Stomach (tissue), 9 donors: ENCODE measurements around the gene FHOD1. TPM values are rescaled to one million over a fixed set of nuclear protein-coding genes. Genes with fewer than 3 reads are reported as not detected.

Source experiments
- DNase-seq, 2 donors: peaks; one replicate each; pipeline versions ENCODE4 v3.0.0 to v3.0.0-alpha.2; 2013 to 2019
- H3K27ac ChIP-seq, 5 donors: fragments of 200-600 bp in 4 of 5; sonication (generic) in 4 of 5; one replicate each; pipeline ENCODE4 v1.5.1; 2013 to 2019; ENCODE audit warnings: mild to moderate bottlenecking in 1 of 5, moderate library complexity in 1 of 5
- H3K27me3 ChIP-seq, 3 donors: fragments of 200-600 bp; sonication (generic); one replicate each; pipeline ENCODE4 v1.5.1; 2017 to 2019; ENCODE audit warnings: mixed run types in 1 of 3
- H3K36me3 ChIP-seq, 4 donors: fragments of 200-600 bp; sonication (generic); 1 replicate in 3 of 4; 2 replicates in 1 of 4; pipeline ENCODE4 v1.5.1; 2016 to 2019
- H3K4me1 ChIP-seq, 4 donors: fragments of 200-600 bp; sonication (generic); one replicate each; pipeline ENCODE4 v1.5.1; 2016 to 2019
- H3K4me3 ChIP-seq, 4 donors: fragments of 200-600 bp; sonication (generic) in 3 of 4; one replicate each; pipeline ENCODE4 v1.5.1; 2016 to 2019; ENCODE audit warnings: mild to moderate bottlenecking in 1 of 4
- H3K9me3 ChIP-seq, 4 donors: fragments of 200-600 bp; sonication (generic); one replicate each; pipeline ENCODE4 v1.5.1; 2016 to 2019
- EP300 ChIP-seq: sonication (generic); formaldehyde crosslinking; IDR thresholded peaks from one replicate; pipeline ENCODE4 v1.6.1; 2017; ENCODE audit warnings: antibody characterized with exemption
- POLR2A ChIP-seq, 4 donors: fragments of 450-650 bp; IDR thresholded peaks; one replicate each; pipeline ENCODE4 v1.6.1; 2016; ENCODE audit warnings: antibody characterized with exemption in 4 of 4, control low read depth in 2 of 4, mild to moderate bottlenecking in 1 of 4, moderate library complexity in 1 of 4
- POLR2AphosphoS5 ChIP-seq, 3 donors: sonication (generic); formaldehyde crosslinking; IDR thresholded peaks; one replicate each; pipeline ENCODE4 v1.6.1; 2016; ENCODE audit warnings: antibody characterized with exemption in 3 of 3
- WGBS, 5 donors: extraction: QIAGEN DNeasy Blood & Tissue Kit in 3 of 5; methylation state at CpG; one replicate each; pipeline versions ENCODE4 v1.1.5 to v1.1.7; 2013 to 2018; 5-methylcytosine and 5-hydroxymethylcytosine counted together
- intact Hi-C: fragments of 100-400 bp; cut with DNase I; formaldehyde crosslinking; loops from one replicate; pipeline ENCODE4 v1.15.1; 2023; ENCODE audit warnings: low total_unique reads
- polyA plus RNA-seq, 3 donors: library from polyadenylated mRNA; stranded (reverse); fragments of 200-250 nt; gene quantifications; one replicate each; pipeline ENCODE4 v1.2.3, GENCODE V29; 2013
- total RNA-seq, 5 donors: library from RNA; depleted of rRNA; stranded (reverse); fragments of >200 nt; gene quantifications; one replicate each; pipeline versions ENCODE4 v1.1.0 to v1.2.3, GENCODE V29; 2014 to 2016
- TF ChIP-seq, protein P1 (sequence below), 7 experiments: fragments of 450-650 bp in 4 of 7; fragments of 200-600 bp in 3 of 7; sonication (generic) in 3 of 7; IDR thresholded peaks; one replicate each; pipeline ENCODE4 v1.5.1; 2016 to 2019; ENCODE audit warnings: antibody characterized with exemption in 7 of 7, control low read depth in 2 of 7, mild to moderate bottlenecking in 1 of 7
- donor health status: healthy with polysubstance abuse.
- donor health status: Bipolar disorder and iron deficiency.
- donor health status: healthy.

Gene FHOD1
- total and polyA plus RNA-seq, 8 donors = 6.1 to 101 (median 17.5) TPM

DNA sequence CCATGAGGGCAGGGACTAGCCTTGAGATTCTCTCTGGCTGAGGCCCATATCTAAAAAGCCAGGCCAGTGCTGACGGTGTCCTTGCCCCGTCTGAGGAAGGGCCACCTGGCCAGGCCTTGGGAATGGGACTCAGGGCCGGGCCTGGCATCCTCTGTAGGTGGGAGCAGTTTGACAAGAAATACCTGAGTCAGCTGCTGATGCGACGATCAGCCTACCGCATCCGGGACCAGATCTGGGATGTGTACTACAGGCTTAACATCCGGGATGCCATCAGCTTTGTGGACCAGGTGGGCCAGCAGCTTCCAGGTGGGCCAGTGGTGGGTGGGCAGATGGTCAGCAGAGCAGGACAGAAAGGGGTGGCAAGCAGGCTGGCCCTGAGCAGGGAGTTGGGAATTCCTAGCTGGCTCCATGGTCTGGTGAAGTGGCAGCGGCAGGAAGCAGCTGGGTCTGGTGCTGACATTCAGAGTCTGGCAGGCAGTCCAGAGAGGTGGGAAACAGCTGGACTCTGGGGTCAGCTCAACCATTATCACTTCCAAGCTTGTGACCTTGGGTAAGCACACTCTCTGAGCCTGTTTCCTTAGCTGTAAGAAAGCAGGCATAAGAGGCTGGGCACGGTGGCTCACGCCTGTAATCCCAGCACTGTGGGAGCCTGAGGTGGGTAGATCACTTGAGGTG is 11.0 kb upstream of the FHOD1 start:
- H3K9me3 ChIP-seq = no peaks in the 10 kb centered on the region
- 82 to 90% (median 86%) methylated on average over 11 of the region's 11 CpGs for WGBS, 5 donors
- H3K27me3 ChIP-seq = peaks cover 0 to 3% (median 0%) of the 10 kb centered on the region in 3 donors
- no peaks in the 10 kb centered on the region for H3K4me1 ChIP-seq
- no peak overlapping the region for H3K4me3 ChIP-seq
- TF ChIP-seq POLR2A (IDR thresholded peaks at IDR 0.05) = no peak
- TF ChIP-seq EP300 = no peak
- TF ChIP-seq, protein P1, sequence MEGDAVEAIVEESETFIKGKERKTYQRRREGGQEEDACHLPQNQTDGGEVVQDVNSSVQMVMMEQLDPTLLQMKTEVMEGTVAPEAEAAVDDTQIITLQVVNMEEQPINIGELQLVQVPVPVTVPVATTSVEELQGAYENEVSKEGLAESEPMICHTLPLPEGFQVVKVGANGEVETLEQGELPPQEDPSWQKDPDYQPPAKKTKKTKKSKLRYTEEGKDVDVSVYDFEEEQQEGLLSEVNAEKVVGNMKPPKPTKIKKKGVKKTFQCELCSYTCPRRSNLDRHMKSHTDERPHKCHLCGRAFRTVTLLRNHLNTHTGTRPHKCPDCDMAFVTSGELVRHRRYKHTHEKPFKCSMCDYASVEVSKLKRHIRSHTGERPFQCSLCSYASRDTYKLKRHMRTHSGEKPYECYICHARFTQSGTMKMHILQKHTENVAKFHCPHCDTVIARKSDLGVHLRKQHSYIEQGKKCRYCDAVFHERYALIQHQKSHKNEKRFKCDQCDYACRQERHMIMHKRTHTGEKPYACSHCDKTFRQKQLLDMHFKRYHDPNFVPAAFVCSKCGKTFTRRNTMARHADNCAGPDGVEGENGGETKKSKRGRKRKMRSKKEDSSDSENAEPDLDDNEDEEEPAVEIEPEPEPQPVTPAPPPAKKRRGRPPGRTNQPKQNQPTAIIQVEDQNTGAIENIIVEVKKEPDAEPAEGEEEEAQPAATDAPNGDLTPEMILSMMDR (IDR thresholded peaks at IDR 0.05) = no peak
- TF ChIP-seq POLR2AphosphoS5 (IDR thresholded peaks at IDR 0.05) = no peak
- no peaks in the 10 kb centered on the region for H3K36me3 ChIP-seq
- DNase-seq = peak in 1 of 2 donors; percentile 35
- H3K27ac ChIP-seq = no peak overlapping the region
- intact Hi-C loops = no loop called here

DNA sequence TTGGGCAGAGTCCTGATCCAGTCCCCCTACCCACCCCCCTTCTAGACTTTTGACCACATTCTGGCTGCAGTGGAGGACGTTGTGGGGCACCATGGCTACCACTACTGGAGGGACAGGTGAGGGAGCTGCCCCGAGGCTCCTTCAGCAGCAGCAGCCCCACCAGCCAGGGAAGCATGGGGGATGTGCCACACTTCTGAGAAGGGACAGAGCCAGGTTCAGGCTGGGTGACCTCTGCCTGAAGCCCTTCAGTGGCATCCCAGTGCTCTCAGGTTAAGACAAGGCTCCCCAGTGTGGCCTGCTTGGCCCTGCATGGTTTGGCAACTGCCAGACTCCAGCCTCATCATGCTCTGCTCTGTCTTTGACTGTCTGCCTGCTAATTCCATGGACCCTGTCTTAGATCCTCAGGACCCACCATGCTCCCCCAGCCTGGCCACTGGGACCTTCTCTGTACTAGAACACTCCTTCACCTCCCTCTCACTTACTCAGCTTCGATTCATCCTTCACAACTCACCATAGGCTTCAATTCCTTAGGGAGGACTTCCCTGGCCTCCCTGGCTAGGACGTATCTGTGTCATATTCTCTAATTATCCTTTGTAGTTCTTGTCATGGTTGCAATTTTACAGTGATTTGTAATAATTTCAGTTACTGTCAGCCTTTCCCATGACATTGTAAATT is 10.3 kb upstream of the FHOD1 start:
- 74 to 86% (median 80%) methylated on average over 3 to 4 of the region's 4 CpGs for WGBS, 5 donors
- Histone ChIP-seq H3K9me3 (no peaks in the 10 kb centered on the region), H3K27ac (no peak overlapping the region), H3K4me1 (no peaks in the 10 kb centered on the region), H3K4me3 (no peak overlapping the region), H3K36me3 (no peaks in the 10 kb centered on the region), H3K27me3 (peaks cover 0 to 5% (median 0%) of the 10 kb centered on the region in 3 donors)
- TF ChIP-seq POLR2A (IDR thresholded peaks at IDR 0.05) (no peak), EP300 (no peak)
- TF ChIP-seq, protein P1 (IDR thresholded peaks at IDR 0.05) = no peak
- no peak for DNase-seq
- intact Hi-C loops = no loop called here

- 91 to 96% (median 95%) methylated on average over 10 to 11 of the region's 11 CpGs for WGBS, 5 donors
- intact Hi-C loops = no loop called here
- DNase-seq = no peak
- no peak overlapping the region for H3K4me3 ChIP-seq
- H3K9me3 ChIP-seq = no peaks in the 10 kb centered on the region
- H3K4me1 ChIP-seq = no peaks in the 10 kb centered on the region
- peaks cover 0 to 12% (median 0%) of the 10 kb centered on the region in 3 donors for H3K27me3 ChIP-seq
- TF ChIP-seq EP300 (no peak), POLR2A (IDR thresholded peaks at IDR 0.05) (no peak), POLR2AphosphoS5 (IDR thresholded peaks at IDR 0.05) (no peak)
- TF ChIP-seq, protein P1 (IDR thresholded peaks at IDR 0.05) = no peak
- no peaks in the 10 kb centered on the region for H3K36me3 ChIP-seq
- no peak overlapping the region for H3K27ac ChIP-seq
These were observed 9.5 kb upstream of the FHOD1 start for GRCh38 chr16:67256701-67257230.

- Histone ChIP-seq H3K4me3 (no peak overlapping the region), H3K9me3 (no peaks in the 10 kb centered on the region), H3K27ac (no peak overlapping the region), H3K4me1 (no peaks in the 10 kb centered on the region), H3K36me3 (no peaks in the 10 kb centered on the region), H3K27me3 (peaks cover 0 to 23% (median 0%) of the 10 kb centered on the region in 3 donors)
- DNase-seq = no peak
- TF ChIP-seq POLR2AphosphoS5 (IDR thresholded peaks at IDR 0.05) (no peak), POLR2A (IDR thresholded peaks at IDR 0.05) (no peak), EP300 (no peak)
- TF ChIP-seq, protein P1 (IDR thresholded peaks at IDR 0.05) = no peak
- 87 to 92% (median 89%) methylated on average over 9 to 17 of the region's 17 CpGs for WGBS, 5 donors
- intact Hi-C loops = no loop called here
These were observed 8.4 kb upstream of the FHOD1 start for GRCh38 chr16:67255553-67256221.
